KOPT-K1 (cell line): Measurements from ENCODE around the gene PHC3.
"Not testable (repeated sequence)": the region's sequence is repeated elsewhere in the genome, so short reads cannot be mapped to it uniquely, and the experiment has no call there.

Source experiments
- H3K27ac ChIP-seq: fragments of 200-600 bp; sonication (generic); 2 replicates; pipeline ENCODE4 v1.5.1; 2016; ENCODE audit warnings: antibody characterized with exemption, mild to moderate bottlenecking, low read depth, low read length; ENCODE audit not compliant: poor library complexity, severe bottlenecking
- H3K36me3 ChIP-seq: fragments of 200-600 bp; sonication (generic); 2 replicates; pipeline ENCODE4 v1.5.1; 2017; ENCODE audit warnings: antibody characterized with exemption, mild to moderate bottlenecking, low read length, moderate library complexity; ENCODE audit not compliant: insufficient read depth
- H3K9me3 ChIP-seq: fragments of 200-600 bp; sonication (generic); 2 replicates; pipeline ENCODE4 v1.5.1; 2017; ENCODE audit warnings: antibody characterized with exemption, low read length, mild to moderate bottlenecking; ENCODE audit not compliant: insufficient read depth, poor library complexity, severe bottlenecking

PHC3 gene

DNA sequence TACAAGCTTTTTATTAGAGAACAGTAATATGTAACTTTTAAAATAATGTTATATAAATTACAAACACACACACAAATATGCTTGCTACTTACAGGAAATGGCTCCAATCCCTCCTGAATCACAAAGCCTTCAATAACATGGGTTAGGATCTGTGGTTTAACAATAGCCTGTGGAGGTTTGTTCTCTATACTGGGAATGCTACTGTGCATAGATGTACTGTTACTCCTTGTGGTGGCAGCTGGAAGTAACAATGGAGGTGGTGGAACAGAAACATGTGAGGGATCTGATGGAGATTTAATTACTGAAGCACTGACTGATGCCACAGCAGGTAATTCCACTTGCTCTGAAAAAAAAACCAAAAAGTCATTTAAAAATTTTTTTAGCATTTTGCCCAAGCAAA, 64.4 kb downstream of the PHC3 start:
- Histone ChIP-seq H3K9me3 (no peaks in the 10 kb centered on the region), H3K36me3 (peaks cover 96% of the 10 kb centered on the region), H3K27ac (no peak overlapping the region)

DNA sequence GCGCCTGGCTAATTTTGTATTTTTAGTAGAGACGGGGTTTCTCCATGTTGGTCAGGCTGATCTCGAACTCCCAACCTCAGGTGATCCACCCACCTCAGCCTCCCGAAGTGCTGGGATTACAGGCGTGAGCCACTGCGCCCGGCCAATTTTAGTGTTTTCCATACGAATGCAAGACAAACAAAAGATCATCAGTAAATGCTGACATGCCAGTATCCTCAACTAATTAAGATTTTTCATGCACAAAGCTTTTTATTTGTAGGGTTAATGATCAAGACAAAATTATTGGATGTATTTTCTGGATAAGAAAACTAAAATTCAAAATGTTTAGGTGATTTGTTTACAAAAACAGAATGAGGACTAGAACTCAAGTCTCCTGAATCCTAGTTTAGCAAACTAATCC, 67.4 kb downstream of the PHC3 start:
- not testable (repeated sequence) for H3K27ac ChIP-seq
- peaks cover 95% of the 10 kb centered on the region for H3K36me3 ChIP-seq

DNA sequence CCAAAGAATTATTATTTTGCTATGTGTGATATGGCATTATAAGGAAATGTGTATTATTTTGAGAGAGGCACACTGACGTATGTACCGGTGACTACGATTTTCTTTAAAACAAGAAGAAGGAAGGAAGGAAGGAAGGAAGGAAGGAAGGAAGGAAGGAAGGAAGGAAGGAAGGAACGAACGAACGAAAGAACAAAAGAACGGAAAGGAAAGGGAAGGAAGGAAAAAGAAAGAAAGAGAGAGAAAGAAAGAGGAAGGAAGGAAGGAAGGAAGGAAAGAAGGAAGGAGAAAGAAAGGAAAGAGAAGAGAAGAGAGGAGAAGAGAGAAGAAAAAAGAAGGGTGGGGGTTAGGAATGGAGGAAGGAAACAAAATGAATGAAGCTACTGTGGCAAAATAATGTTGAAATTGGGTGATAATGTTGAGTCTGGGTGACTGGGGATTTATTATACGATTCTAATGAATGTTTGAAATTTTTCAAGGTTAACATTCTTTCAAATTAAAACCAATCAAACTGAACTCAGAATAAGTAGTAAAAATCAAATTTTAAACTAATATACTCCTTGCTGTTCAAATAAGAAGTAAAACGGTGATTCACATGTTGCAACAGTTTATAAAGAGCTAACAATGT, 70.3 kb downstream of the PHC3 start:
- Histone ChIP-seq H3K27ac (no peak overlapping the region), H3K36me3 (peaks cover 95% of the 10 kb centered on the region), H3K9me3 (no peaks in the 10 kb centered on the region)

More for the DNA sequence above, 67.4 kb downstream of the PHC3 start:
- H3K9me3 ChIP-seq, result not testable (repeated sequence)

DNA sequence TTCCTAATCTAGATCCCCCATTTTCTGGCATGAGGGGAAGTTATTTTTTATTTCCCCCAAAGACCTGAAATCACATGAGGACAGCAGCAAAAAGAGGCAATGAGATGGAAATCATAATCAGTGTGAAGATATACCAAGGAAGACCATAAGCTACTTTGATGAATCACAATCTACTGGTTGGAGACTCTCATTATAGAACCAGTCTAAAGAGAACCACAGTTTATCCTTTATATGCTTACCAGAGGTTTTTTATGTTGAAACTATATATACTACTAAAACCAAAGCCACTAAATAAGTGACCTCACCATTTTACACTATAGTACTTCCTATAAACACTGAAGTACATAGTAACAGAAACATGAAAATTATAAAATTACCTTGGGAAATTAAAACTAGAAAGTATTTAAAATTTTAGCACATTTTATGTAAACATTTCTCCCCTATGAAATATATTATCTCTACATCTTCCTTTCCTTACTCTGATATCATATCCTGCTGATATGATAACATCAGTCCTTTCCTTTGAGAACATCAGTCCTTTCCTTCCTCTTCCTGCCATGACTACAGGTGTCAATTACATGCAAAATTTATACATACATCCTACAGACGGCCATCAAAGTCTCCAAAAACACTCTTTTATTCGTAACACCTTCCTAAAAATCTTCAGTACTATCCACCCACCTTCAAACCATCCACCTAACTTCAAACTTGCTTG, 71.8 kb downstream of the PHC3 start:
- Histone ChIP-seq H3K36me3 (peaks cover 95% of the 10 kb centered on the region), H3K9me3 (no peaks in the 10 kb centered on the region), H3K27ac (no peak overlapping the region)

DNA sequence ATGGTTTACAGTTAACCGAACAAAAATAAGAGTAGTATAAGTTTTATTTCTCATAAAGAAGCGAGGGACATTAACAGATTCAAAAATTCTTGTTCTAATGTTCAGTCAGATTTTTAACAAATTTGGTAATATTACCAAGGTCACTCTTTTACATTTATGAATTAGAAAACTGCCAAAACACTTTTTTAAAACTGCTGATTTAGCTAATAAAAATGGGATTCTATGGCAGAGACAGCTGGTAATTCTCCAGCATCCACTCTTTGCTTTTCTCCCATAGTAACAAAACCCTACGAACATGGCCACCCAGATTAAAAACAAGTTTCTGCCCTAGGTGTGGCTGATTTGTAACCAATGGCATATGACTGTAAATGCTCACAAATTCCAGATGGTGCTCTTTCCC, 72.6 kb downstream of the PHC3 start:
- H3K36me3 ChIP-seq, result peaks cover 95% of the 10 kb centered on the region
- no peaks in the 10 kb centered on the region for H3K9me3 ChIP-seq
- no peak overlapping the region for H3K27ac ChIP-seq

DNA sequence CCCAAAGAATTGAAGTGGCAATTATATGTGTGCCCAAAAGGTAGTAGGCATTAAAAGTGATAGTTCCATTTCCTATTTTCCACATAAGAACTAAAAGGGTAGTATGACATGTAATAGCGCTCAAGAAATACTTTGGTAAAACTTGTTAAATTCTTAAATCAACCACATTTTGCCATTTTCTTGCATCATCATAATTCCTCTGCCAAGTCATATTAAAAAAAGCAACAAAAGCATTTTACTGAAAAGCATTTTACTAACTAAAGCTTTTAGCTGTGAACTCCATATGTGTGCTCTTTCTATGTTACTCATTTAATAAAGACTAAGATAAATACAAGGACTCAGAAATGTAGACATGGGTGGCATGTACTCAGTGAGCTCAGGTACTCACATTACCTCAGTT, 73.6 kb downstream of the PHC3 start:
- H3K9me3 ChIP-seq, result no peaks in the 10 kb centered on the region
- no peak overlapping the region for H3K27ac ChIP-seq
- H3K36me3 ChIP-seq, result peaks cover 94% of the 10 kb centered on the region

DNA sequence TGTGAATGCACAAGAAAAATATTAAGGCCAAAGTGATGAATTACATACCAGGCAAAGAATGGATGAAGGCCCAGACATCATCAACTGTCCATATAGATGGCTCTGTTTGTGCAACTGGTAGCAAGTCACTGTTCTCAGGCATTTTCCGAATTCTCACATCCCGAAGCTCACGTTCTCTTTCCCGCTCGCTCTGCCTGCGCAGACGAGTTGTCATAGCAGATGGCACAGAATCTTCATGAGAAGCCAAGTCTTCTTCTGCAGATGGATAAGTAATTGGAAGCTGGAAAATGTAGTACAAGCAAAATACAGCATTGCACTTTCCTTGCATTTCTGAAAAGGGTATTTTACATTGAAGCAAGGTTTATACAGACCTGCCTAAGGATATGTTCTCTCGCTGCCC, 79.1 kb downstream of the PHC3 start:
- peaks cover 97% of the 10 kb centered on the region for H3K36me3 ChIP-seq
- no peaks in the 10 kb centered on the region for H3K9me3 ChIP-seq
- H3K27ac ChIP-seq, result no peak overlapping the region

DNA sequence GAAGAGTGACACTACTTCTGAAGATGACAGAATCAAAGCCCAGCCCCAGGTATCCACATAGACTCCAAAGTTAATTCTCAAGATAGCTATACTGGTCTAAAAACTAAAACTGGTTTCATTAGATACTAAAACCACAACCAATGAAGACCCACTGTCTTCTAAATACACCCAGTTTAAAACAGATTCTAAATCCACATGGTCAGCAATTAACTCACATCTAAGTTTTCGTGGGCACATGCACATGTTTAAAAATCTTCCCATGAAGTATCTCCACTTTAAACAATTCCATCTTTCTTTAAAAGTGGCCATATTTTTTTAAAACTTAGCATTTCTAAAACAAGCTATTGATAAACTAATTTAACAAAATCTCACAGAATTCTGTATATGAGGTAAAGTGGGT, 80.6 kb downstream of the PHC3 start:
- Histone ChIP-seq H3K9me3 (no peaks in the 10 kb centered on the region), H3K36me3 (peaks cover 98% of the 10 kb centered on the region), H3K27ac (no peak overlapping the region)

DNA sequence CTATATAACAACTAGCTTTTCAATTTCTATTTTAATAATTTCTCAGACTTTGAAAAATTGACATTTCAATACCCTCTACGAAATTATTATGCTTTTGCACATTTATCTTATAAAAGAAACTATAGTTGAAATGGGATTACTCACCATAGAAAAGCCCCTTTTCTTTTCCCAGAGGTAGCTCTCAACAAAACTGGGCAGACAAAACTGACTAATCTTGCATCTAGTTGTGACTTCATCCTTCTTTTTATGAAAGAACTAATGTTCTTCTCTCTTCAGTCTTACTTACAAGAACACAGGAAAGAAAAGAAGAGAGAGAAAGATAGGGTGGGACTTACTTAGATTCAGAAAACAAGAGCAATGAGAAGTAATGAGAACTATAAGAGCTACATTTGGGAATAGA, 82.8 kb downstream of the PHC3 start:
- Histone ChIP-seq H3K36me3 (peaks cover 100% of the 10 kb centered on the region), H3K27ac (no peak overlapping the region), H3K9me3 (no peaks in the 10 kb centered on the region)

DNA sequence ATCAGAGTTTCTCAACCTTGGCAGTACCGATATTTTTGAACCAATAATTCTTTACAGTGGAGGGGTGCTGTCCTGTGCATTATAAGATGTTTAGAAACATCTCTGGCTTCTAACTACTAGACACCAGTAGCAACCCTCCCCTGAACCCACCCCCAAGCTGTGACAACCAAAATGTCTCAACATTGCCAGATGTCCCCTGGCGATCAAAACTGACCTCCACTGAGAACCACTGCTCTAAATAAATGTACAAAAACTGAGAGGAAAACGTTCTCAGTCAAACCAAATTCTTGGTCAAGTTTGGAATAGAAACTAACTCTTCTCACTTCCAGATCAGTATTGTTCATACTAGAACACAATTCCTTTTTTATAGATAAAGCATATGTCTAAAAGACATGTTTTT, 85.2 kb downstream of the PHC3 start:
- Histone ChIP-seq H3K27ac (no peak overlapping the region), H3K9me3 (no peaks in the 10 kb centered on the region), H3K36me3 (peaks cover 99% of the 10 kb centered on the region)

DNA sequence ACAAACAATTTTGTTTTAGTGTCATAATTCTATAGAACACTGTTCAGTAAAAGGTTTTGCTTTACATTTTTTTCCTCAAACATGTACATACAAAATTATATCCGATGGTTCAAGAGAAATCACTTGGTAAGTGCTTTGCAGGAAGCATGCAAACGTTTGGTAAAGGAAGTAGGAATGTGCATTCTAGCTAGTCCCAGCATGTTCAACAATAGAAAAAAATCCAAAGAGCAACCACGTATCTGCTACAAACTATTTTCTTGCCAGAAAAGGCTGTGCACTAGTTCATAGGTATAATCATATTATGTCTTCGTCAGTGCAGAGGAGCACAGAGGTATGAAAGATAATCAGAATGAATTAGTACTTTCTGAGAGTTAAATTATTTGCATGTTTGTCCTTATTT, 85.8 kb downstream of the PHC3 start:
- H3K36me3 ChIP-seq, result peaks cover 99% of the 10 kb centered on the region
- no peak overlapping the region for H3K27ac ChIP-seq
- no peaks in the 10 kb centered on the region for H3K9me3 ChIP-seq

DNA sequence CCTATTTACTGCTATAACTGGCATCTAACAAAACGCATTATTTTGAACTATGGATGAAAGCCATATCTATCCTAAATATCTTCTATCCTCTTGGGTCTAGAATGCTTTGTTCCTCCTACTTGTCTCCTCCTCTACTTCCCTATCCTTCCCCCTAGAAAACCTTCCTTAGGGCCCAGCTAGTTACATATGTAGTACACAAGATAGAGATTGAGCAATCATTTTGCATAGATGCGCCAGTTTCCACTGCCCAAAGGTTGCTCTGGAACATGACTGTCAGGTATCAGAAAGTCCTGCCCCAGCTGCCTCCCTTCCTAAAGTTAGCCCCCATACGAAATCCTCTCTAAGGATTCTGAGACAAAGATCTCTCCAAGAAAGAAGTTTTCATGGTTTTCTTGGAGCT, 88.6 kb downstream of the PHC3 start:
- H3K27ac ChIP-seq, result no peak overlapping the region
- H3K9me3 ChIP-seq, result no peaks in the 10 kb centered on the region
- peaks cover 96% of the 10 kb centered on the region for H3K36me3 ChIP-seq

DNA sequence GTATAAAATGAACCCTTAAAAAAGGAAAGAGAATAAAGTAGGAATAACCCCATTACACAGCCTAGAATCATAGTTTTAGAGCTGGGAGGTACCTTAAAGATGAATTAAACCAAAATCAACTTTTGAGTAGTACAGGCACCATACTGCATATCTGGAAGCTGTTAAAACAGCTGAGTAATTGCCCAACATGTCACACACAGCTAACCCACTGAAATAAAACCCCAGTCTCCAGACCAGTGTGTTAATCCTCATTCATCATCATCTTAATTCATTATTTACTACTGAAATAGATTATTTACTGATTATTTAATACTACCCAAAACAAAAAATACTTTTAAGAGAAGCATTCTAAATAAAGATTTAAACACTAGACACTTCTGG, 90.9 kb downstream of the PHC3 start:
- Histone ChIP-seq H3K36me3 (peaks cover 93% of the 10 kb centered on the region), H3K9me3 (no peaks in the 10 kb centered on the region), H3K27ac (no peak overlapping the region)

DNA sequence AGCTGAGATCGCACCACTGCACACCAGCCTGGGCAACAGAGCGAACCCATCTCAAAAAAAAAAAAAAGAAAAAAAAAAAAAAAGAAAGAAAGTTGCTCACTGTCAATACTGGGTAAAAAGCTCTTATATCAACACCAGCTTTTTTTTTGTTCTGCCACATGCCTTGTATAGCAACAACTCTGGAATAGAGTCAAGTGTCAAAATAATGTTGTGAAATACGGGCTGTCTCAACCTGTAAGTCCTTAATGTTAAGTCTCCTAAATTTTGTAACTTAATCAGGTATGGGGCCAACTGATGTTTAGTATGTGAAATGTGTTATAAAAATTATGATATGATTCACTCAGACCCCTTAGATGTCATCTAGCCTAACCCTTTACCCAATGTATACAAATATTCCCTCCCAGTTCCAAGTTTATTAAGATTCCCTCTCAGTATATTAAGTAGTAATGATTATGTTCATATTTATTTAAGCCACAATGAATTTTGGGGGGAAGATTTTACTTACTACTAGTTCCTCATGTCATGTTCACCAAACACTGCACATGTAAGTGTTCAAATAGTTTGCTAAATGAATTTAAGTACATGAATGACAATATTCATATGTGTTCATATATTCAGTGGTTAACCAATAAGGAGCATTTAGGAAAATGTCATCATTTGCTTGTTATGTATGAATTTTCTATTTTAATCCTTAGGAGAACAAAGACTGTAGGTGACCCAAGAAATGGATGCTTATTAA, 91.5 kb downstream of the PHC3 start:
- Histone ChIP-seq H3K9me3 (no peaks in the 10 kb centered on the region), H3K36me3 (peaks cover 93% of the 10 kb centered on the region), H3K27ac (no peak overlapping the region)

DNA sequence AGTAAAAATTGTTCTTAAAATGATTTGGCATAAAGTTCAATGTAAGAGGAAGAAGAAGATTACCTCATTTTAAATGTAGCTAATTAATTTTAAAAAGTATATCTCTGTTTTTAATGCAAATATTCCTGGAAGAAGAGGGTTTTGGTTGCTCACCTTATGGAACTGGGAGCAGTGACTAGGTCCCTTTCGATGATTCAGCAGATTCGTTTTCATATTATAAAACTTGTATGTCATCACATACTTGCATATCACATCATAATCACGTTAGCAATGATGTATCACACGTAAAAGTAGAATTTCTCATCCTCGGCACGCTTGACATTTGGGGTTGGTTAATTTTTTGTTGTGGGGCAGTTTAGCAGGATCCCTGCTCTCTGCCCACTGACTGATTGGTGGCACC, 96.1 kb downstream of the PHC3 start:
- H3K36me3 ChIP-seq, result peaks cover 61% of the 10 kb centered on the region
- no peak overlapping the region for H3K27ac ChIP-seq
- no peaks in the 10 kb centered on the region for H3K9me3 ChIP-seq

DNA sequence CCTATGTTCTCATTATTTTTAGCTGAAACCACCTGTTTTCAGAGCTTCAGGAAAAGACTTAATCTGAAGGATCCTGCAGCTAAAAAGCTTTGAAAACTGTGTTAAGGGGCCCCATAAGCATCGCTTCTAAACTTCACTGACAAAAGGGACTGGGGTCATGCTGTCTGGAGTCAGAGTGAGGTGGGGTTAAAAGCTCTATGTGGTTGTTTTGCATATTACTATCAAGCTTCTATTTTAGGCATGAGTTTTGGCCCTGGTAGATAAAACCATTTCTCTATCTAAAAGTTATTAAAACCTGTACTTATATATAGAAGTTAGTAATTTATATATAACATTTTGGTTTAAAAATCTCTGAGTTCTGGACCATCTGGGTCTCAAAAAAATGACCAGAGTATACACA, 98.2 kb downstream of the PHC3 start:
- H3K9me3 ChIP-seq, result no peaks in the 10 kb centered on the region
- H3K36me3 ChIP-seq, result peaks cover 44% of the 10 kb centered on the region
- no peak overlapping the region for H3K27ac ChIP-seq
